Mucosa of stomach (tissue), 1 donor: Measurements from ENCODE around the gene SNRPA.

Source experiments
- H3K27me3 ChIP-seq: one replicate; pipeline ENCODE4 v1.7.0; 2013; ENCODE audit warnings: mild to moderate bottlenecking, low read length; ENCODE audit not compliant: control insufficient read depth, insufficient read depth
- H3K36me3 ChIP-seq: one replicate; pipeline ENCODE4 v1.7.0; 2013; ENCODE audit warnings: low read length; ENCODE audit not compliant: control insufficient read depth, insufficient read depth
- H3K4me1 ChIP-seq: one replicate; pipeline ENCODE4 v1.7.0; 2013; ENCODE audit warnings: mild to moderate bottlenecking, low read length; ENCODE audit not compliant: control insufficient read depth, insufficient read depth
- H3K4me3 ChIP-seq: one replicate; pipeline ENCODE4 v1.7.0; 2013; ENCODE audit warnings: low read length
- H3K9ac ChIP-seq: one replicate; pipeline ENCODE4 v1.7.0; 2013; ENCODE audit warnings: mild to moderate bottlenecking, low read length, moderate library complexity
- H3K9me3 ChIP-seq: one replicate; pipeline ENCODE4 v1.7.0; 2013; ENCODE audit warnings: mild to moderate bottlenecking, low read length, moderate library complexity; ENCODE audit not compliant: control insufficient read depth
- donor health status: Pancreatic carcinoma.

SNRPA gene

GRCh38 chr19:40802300-40803169 lies 51.5 kb downstream of the SNRPA start:
- Histone ChIP-seq H3K27me3 (no peaks in the 10 kb centered on the region), H3K9ac (peak overlapping the region; percentile 42), H3K4me1 (peaks cover 81% of the 10 kb centered on the region), H3K9me3 (no peaks in the 10 kb centered on the region), H3K4me3 (peak overlapping the region; percentile 3), H3K36me3 (peaks cover 6% of the 10 kb centered on the region)

GRCh38 chr19:40803170-40803856 lies 52.3 kb downstream of the SNRPA start:
- no peaks in the 10 kb centered on the region for H3K27me3 ChIP-seq
- peaks cover 75% of the 10 kb centered on the region for H3K4me1 ChIP-seq
- peak overlapping the region; percentile 42 for H3K9ac ChIP-seq
- H3K4me3 ChIP-seq, result peak overlapping the region; percentile 3
- H3K36me3 ChIP-seq, result peaks cover 14% of the 10 kb centered on the region
- no peaks in the 10 kb centered on the region for H3K9me3 ChIP-seq

- H3K4me3 ChIP-seq, result no peak overlapping the region
- peaks cover 75% of the 10 kb centered on the region for H3K4me1 ChIP-seq
Observed at GRCh38 chr19:40803857-40804782, 53.1 kb downstream of the SNRPA start.

GRCh38 chr19:40804783-40805242 lies 53.8 kb downstream of the SNRPA start:
- Histone ChIP-seq H3K36me3 (peaks cover 16% of the 10 kb centered on the region), H3K4me3 (no peak overlapping the region), H3K9ac (peak overlapping the region; percentile 36), H3K9me3 (no peaks in the 10 kb centered on the region), H3K27me3 (no peaks in the 10 kb centered on the region), H3K4me1 (peaks cover 75% of the 10 kb centered on the region)

More at GRCh38 chr19:40803857-40804782, 53.1 kb downstream of the SNRPA start:
- Histone ChIP-seq H3K9me3 (no peaks in the 10 kb centered on the region), H3K27me3 (no peaks in the 10 kb centered on the region), H3K36me3 (peaks cover 16% of the 10 kb centered on the region), H3K9ac (peak overlapping the region; percentile 18)

- H3K9me3 ChIP-seq, result no peaks in the 10 kb centered on the region
- no peak overlapping the region for H3K4me3 ChIP-seq
- peak overlapping the region; percentile 36 for H3K9ac ChIP-seq
- H3K36me3 ChIP-seq, result peaks cover 16% of the 10 kb centered on the region
- H3K4me1 ChIP-seq, result peaks cover 74% of the 10 kb centered on the region
- H3K27me3 ChIP-seq, result no peaks in the 10 kb centered on the region
Observed at GRCh38 chr19:40805258-40805868, 54.4 kb downstream of the SNRPA start.

- Histone ChIP-seq H3K9ac (peak overlapping the region; percentile 7), H3K4me3 (no peak overlapping the region), H3K4me1 (peaks cover 68% of the 10 kb centered on the region), H3K9me3 (no peaks in the 10 kb centered on the region), H3K27me3 (no peaks in the 10 kb centered on the region), H3K36me3 (peaks cover 16% of the 10 kb centered on the region)
Observed at GRCh38 chr19:40806423-40807146, 55.6 kb downstream of the SNRPA start.

GRCh38 chr19:40807147-40808020 lies 56.4 kb downstream of the SNRPA start:
- Histone ChIP-seq H3K4me3 (no peak overlapping the region), H3K9ac (no peak overlapping the region), H3K27me3 (peaks cover 4% of the 10 kb centered on the region), H3K4me1 (peaks cover 62% of the 10 kb centered on the region), H3K36me3 (peaks cover 16% of the 10 kb centered on the region), H3K9me3 (no peaks in the 10 kb centered on the region)

- H3K4me1 ChIP-seq, result peaks cover 56% of the 10 kb centered on the region
- no peak overlapping the region for H3K4me3 ChIP-seq
- no peaks in the 10 kb centered on the region for H3K9me3 ChIP-seq
- no peak overlapping the region for H3K9ac ChIP-seq
- H3K27me3 ChIP-seq, result peaks cover 4% of the 10 kb centered on the region
- H3K36me3 ChIP-seq, result peaks cover 16% of the 10 kb centered on the region
Observed at GRCh38 chr19:40808021-40808325, 57.0 kb downstream of the SNRPA start.

- peaks cover 16% of the 10 kb centered on the region for H3K36me3 ChIP-seq
- H3K9ac ChIP-seq, result no peak overlapping the region
- peaks cover 4% of the 10 kb centered on the region for H3K27me3 ChIP-seq
- no peaks in the 10 kb centered on the region for H3K9me3 ChIP-seq
- H3K4me1 ChIP-seq, result peaks cover 51% of the 10 kb centered on the region
- H3K4me3 ChIP-seq, result no peak overlapping the region
Observed at GRCh38 chr19:40808497-40808896, 57.5 kb downstream of the SNRPA start.

GRCh38 chr19:40809358-40810086 lies 58.5 kb downstream of the SNRPA start:
- Histone ChIP-seq H3K9ac (no peak overlapping the region), H3K4me3 (no peak overlapping the region), H3K36me3 (peaks cover 16% of the 10 kb centered on the region), H3K27me3 (peaks cover 4% of the 10 kb centered on the region), H3K4me1 (peaks cover 41% of the 10 kb centered on the region), H3K9me3 (no peaks in the 10 kb centered on the region)
